Measurements from ENCODE around the gene ARMC2.

- no peak for TF ChIP-seq REST (IDR thresholded peaks at IDR 0.05; ENCODE audit: insufficient read depth in 1 of 2, low read depth in 2 of 2, low read length in 2 of 2)
- no peak for TF ChIP-seq TAF1 (IDR thresholded peaks at IDR 0.05; ENCODE audit: borderline replicate concordance, insufficient read depth, low read length)
- TF ChIP-seq FOXP2 (optimal IDR thresholded peaks at IDR 0.05; ENCODE audit: borderline replicate concordance, extremely low read depth, extremely low read length, insufficient read depth) = no peak
Measured at GRCh38 chr6:109021870-109022269, 173.6 kb downstream of the ARMC2 start.
